Endothelial cell (in vitro differentiated cells): ENCODE results near the gene CDKN1C. TPM values are rescaled to one million over a fixed set of nuclear protein-coding genes. Genes with fewer than 3 reads are reported as not detected.

Source experiments
- DNase-seq: peaks from one replicate; pipeline ENCODE4 v3.0.0; 2021; ENCODE audit warnings: low spot score
- H3K27ac Mint-ChIP-seq: one replicate; pipeline ENCODE4 v1.8.0; 2021; ENCODE audit warnings: mixed read lengths, inconsistent platforms; ENCODE audit not compliant: unreplicated experiment
- H3K27me3 Mint-ChIP-seq: one replicate; pipeline ENCODE4 v1.8.0; 2021; ENCODE audit warnings: mild to moderate bottlenecking, moderate library complexity, mixed read lengths, inconsistent platforms; ENCODE audit not compliant: unreplicated experiment
- H3K36me3 Mint-ChIP-seq: one replicate; pipeline ENCODE4 v1.8.0; 2021; ENCODE audit warnings: mild to moderate bottlenecking, low read depth, mixed read lengths, inconsistent platforms; ENCODE audit not compliant: unreplicated experiment
- H3K4me1 Mint-ChIP-seq: one replicate; pipeline ENCODE4 v1.8.0; 2021; ENCODE audit warnings: mild to moderate bottlenecking, mixed read lengths, inconsistent platforms; ENCODE audit not compliant: unreplicated experiment
- H3K4me3 Mint-ChIP-seq: one replicate; pipeline ENCODE4 v1.8.0; 2021; ENCODE audit warnings: mild to moderate bottlenecking, mixed read lengths, inconsistent platforms; ENCODE audit not compliant: unreplicated experiment
- H3K9me3 Mint-ChIP-seq: one replicate; pipeline ENCODE4 v1.8.0; 2021; ENCODE audit warnings: mixed read lengths, inconsistent platforms; ENCODE audit not compliant: unreplicated experiment
- total RNA-seq: library from RNA; stranded (reverse); fragmentation: NEBNext Ultra II Directional; extraction: Animal tissue kit (Norgen Biotek cat#: 25700); gene quantifications from one replicate; pipeline ENCODE4 v1.2.1, GENCODE V29; 2021; ENCODE audit not compliant: unreplicated experiment
- TF ChIP-seq, protein P1 (sequence below): fragments of 200-600 bp; sonication (generic); IDR thresholded peaks from one replicate; pipeline ENCODE4 v1.5.0; 2021; ENCODE audit warnings: antibody characterized with exemption; ENCODE audit not compliant: unreplicated experiment

The CDKN1C gene
- total RNA-seq, 1 donor from 2014 or later: 25.3 TPM

DNA sequence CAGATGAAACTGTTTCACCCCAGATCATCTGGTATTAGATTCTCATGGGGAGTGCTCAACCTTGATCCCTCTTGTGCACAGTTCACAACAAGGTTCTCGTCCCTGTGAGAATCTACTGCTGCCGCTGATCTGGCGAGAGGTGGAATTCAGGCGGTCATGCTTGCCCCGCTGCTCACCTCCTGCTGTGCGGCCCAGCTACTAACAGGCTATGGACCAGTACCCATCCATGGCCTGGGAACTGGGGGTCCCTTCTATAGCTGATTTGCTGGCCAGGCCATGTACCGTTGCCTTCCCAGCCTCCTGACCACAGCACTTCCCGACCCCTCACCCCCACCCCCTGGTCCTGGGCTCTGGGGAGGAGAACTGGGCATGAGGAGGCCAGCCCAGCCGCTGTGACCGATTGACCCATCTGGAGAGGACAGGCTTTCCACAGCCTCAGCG lies 41.1 kb upstream of the CDKN1C start:
- DNase-seq: no peak
- H3K36me3 Mint-ChIP-seq: no peaks in the 10 kb centered on the region
- H3K4me1 Mint-ChIP-seq: no peaks in the 10 kb centered on the region
- TF ChIP-seq, protein P1, sequence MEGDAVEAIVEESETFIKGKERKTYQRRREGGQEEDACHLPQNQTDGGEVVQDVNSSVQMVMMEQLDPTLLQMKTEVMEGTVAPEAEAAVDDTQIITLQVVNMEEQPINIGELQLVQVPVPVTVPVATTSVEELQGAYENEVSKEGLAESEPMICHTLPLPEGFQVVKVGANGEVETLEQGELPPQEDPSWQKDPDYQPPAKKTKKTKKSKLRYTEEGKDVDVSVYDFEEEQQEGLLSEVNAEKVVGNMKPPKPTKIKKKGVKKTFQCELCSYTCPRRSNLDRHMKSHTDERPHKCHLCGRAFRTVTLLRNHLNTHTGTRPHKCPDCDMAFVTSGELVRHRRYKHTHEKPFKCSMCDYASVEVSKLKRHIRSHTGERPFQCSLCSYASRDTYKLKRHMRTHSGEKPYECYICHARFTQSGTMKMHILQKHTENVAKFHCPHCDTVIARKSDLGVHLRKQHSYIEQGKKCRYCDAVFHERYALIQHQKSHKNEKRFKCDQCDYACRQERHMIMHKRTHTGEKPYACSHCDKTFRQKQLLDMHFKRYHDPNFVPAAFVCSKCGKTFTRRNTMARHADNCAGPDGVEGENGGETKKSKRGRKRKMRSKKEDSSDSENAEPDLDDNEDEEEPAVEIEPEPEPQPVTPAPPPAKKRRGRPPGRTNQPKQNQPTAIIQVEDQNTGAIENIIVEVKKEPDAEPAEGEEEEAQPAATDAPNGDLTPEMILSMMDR: no peak
- no peak overlapping the region for H3K27ac Mint-ChIP-seq
- no peak overlapping the region for H3K4me3 Mint-ChIP-seq
- H3K27me3 Mint-ChIP-seq: peaks cover 20% of the 10 kb centered on the region
- no peaks in the 10 kb centered on the region for H3K9me3 Mint-ChIP-seq

DNA sequence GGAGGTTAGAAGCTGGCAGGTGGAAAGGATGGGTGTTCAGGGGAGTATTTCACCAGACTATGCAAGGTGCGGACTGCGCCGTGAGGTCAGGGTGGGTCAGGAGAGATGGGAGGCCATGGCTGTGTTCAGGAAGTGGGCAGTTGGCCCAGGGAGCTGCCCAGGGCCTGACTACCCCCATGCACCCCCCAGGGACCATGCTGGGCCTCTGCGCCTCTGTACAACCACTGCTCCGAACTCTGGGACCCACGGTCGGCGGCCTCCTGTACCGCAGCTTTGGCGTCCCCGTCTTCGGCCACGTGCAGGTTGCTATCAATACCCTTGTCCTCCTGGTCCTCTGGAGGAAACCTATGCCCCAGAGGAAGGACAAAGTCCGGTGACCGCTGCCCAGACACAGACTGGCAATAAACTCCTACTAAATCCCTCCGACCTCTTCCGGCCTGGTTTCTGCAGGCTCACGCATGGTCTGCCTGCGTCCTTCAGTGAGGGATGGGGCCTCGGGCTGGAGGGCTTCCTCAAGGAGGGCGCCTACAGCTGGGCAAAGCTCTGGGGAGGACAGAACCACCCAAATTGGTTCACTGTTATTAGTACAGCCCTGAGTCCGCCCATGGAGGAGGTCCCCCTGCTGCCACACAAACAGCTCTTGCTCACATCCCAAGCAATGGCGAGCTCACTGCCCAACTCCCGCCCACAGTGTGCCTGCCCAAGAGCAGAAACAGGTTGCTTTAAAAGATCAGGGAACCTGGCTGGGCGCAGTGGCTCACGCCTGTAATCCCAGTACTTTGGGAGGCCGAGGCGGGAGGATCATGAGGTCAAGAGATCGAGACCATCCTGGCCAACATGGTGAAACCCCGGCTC lies 39.5 kb upstream of the CDKN1C start:
- no peaks in the 10 kb centered on the region for H3K4me1 Mint-ChIP-seq
- no peak overlapping the region for H3K27ac Mint-ChIP-seq
- H3K36me3 Mint-ChIP-seq: no peaks in the 10 kb centered on the region
- TF ChIP-seq, protein P1: no peak
- H3K4me3 Mint-ChIP-seq: no peak overlapping the region
- DNase-seq: no peak
- peaks cover 17% of the 10 kb centered on the region for H3K27me3 Mint-ChIP-seq
- no peaks in the 10 kb centered on the region for H3K9me3 Mint-ChIP-seq

DNA sequence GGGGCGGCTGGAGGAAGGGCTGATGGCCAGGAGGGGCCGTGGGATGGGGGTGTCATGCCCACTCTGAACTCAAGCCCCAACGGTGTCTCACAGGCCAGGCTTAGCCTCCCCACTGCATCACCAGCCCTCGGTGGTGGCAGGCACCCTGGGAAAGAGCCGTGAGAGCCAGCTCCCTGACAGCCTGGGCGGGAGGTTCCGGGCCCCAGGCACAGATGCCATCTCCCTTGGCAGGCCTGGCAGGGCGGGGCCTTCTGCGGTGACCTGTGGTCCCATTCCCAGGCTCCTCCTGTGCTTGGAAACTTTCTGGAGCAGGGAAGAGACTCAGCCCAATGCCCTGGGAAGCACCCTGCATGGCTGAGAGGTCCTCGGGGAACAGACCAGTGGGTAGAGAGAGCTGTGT lies 38.8 kb upstream of the CDKN1C start:
- no peaks in the 10 kb centered on the region for H3K9me3 Mint-ChIP-seq
- H3K36me3 Mint-ChIP-seq: no peaks in the 10 kb centered on the region
- H3K4me1 Mint-ChIP-seq: no peaks in the 10 kb centered on the region
- TF ChIP-seq, protein P1: no peak
- H3K27me3 Mint-ChIP-seq: peaks cover 15% of the 10 kb centered on the region
- H3K27ac Mint-ChIP-seq: no peak overlapping the region
- no peak for DNase-seq
- H3K4me3 Mint-ChIP-seq: no peak overlapping the region

DNA sequence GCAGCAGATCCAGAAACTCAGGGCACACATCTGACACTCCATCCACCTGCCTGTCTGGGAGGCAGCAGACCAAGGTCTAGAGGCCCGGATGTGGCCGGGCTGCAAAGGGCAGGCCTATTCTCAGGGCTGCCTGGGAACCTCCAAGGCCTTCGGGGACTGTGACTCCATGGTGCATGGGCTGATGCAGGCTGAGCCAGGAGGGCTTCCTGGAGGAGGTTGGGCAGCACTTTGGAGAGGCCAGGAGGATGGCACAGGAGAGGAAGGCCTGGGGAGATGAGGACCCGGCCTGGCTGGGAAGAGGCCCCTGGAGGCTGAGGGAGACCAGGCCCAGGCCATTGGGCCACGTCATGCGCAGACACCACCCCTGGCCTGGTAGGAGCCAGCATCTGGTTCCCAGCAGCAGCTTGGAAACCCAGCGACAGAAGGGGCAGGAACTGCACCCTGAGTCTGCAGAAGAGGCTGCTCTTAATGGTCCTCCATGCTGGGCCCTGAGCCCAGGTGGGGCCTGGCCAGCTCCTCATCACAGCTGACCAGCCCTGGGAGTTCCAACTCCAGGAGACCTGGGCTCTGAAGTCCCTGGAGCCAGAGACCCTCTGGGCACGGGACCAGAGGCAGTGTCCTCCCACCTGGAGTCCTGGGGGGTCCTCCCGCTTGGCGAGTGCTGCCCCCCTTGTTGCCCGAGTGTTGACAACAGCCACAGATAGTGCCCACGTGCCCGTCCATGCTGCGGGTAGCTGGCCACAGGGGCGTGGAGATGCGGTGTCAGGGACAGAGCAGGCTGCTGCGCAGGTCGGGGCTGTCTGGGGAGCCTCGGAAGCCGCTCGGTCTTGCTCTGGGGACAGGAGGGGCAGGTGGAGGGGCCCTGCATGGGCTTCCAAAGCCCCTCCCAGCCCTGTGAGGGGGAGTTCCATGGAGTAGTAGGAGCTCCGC lies 38.1 kb upstream of the CDKN1C start:
- Mint-ChIP-seq H3K4me3 (no peak overlapping the region), H3K36me3 (no peaks in the 10 kb centered on the region), H3K9me3 (no peaks in the 10 kb centered on the region), H3K27ac (no peak overlapping the region), H3K27me3 (peaks cover 15% of the 10 kb centered on the region), H3K4me1 (no peaks in the 10 kb centered on the region)
- no peak for DNase-seq
- TF ChIP-seq, protein P1: no peak

DNA sequence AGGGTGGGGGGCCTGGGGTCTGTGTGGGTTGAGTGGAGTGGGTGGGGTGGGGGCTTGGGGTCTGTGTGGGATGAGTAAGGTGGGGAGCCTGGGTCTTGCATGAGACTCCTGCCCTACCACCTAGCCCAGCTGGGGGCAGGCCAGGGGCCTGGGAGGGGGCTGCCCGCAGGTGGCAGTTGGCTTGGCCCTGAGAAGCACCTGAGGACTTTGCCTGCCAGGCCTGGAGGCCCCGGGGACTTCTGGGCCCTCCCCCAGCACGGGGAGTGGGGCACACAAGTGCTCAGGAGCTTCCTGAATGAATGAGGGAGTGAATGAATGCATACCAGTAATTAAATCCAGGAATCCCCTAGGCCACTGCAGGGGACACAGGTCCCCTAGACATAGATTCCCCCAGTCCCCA lies 37.1 kb upstream of the CDKN1C start:
- H3K27ac Mint-ChIP-seq: no peak overlapping the region
- H3K27me3 Mint-ChIP-seq: peaks cover 9% of the 10 kb centered on the region
- TF ChIP-seq, protein P1: no peak
- no peak overlapping the region for H3K4me3 Mint-ChIP-seq
- H3K4me1 Mint-ChIP-seq: no peaks in the 10 kb centered on the region
- no peaks in the 10 kb centered on the region for H3K9me3 Mint-ChIP-seq
- no peak for DNase-seq
- H3K36me3 Mint-ChIP-seq: no peaks in the 10 kb centered on the region
